Measurements from ENCODE around the gene BRD4.

BRD4 gene

GRCh38 chr19:15249528-15249874 is 82.8 kb downstream of the BRD4 start:
- Histone ChIP-seq H3K27me3 (ENCODE audit: control insufficient read depth, low read length) (no peaks in the 10 kb centered on the region), H3K4me1 (ENCODE audit: control insufficient read depth, low read length) (no peaks in the 10 kb centered on the region), H3K9me2 (replicated peaks; ENCODE audit: control insufficient read depth, low read length) (no peaks in the 10 kb centered on the region), H4K20me1 (ENCODE audit: control insufficient read depth, insufficient read depth, low read depth, low read length) (peaks cover 3% of the 10 kb centered on the region; the same call in 1 of the 2 replicates), H3K9me3 (ENCODE audit: control insufficient read depth, insufficient read depth, low read length) (no peaks in the 10 kb centered on the region), H3F3A (ENCODE audit: control insufficient read depth, insufficient read depth) (no peaks in the 10 kb centered on the region), H3K4me3 (ENCODE audit: low read length) (no peak overlapping the region), H3K4me2 (ENCODE audit: low read length) (no peak overlapping the region), H3K79me2 (ENCODE audit: control insufficient read depth, low read length) (peaks cover 10% of the 10 kb centered on the region), H3K27ac (ENCODE audit: low read depth, low read length) (no peak overlapping the region), H3K36me3 (ENCODE audit: control insufficient read depth, low read length) (peaks cover 83% of the 10 kb centered on the region)
- no peak for TF ChIP-seq EZH2phosphoT487 (IDR thresholded peaks at IDR 0.05; ENCODE audit: borderline replicate concordance, low read length)
- TF ChIP-seq CTCF (IDR thresholded peaks at IDR 0.05; ENCODE audit: low read depth, low read length, poor library complexity, severe bottlenecking) = no peak

- Histone ChIP-seq H4K20me1 (ENCODE audit: control insufficient read depth, insufficient read depth, low read depth, low read length) (peaks cover 3% of the 10 kb centered on the region; the same call in 1 of the 2 replicates), H3K4me2 (ENCODE audit: low read length) (no peak overlapping the region), H3K4me3 (ENCODE audit: low read length) (no peak overlapping the region), H3K27me3 (ENCODE audit: control insufficient read depth, low read length) (no peaks in the 10 kb centered on the region), H3K9me3 (ENCODE audit: control insufficient read depth, insufficient read depth, low read length) (no peaks in the 10 kb centered on the region), H3K36me3 (ENCODE audit: control insufficient read depth, low read length) (peaks cover 80% of the 10 kb centered on the region), H3K27ac (ENCODE audit: low read depth, low read length) (no peak overlapping the region), H3F3A (ENCODE audit: control insufficient read depth, insufficient read depth) (no peaks in the 10 kb centered on the region), H3K9me2 (replicated peaks; ENCODE audit: control insufficient read depth, low read length) (no peaks in the 10 kb centered on the region), H3K79me2 (ENCODE audit: control insufficient read depth, low read length) (peaks cover 10% of the 10 kb centered on the region), H3K4me1 (ENCODE audit: control insufficient read depth, low read length) (no peaks in the 10 kb centered on the region)
- no peak for TF ChIP-seq CTCF (IDR thresholded peaks at IDR 0.05; ENCODE audit: low read depth, low read length, poor library complexity, severe bottlenecking)
- TF ChIP-seq EZH2phosphoT487 (IDR thresholded peaks at IDR 0.05; ENCODE audit: borderline replicate concordance, low read length) = no peak
These were observed 83.5 kb downstream of the BRD4 start for GRCh38 chr19:15248648-15249527.

GRCh38 chr19:15248106-15248505 is 84.2 kb downstream of the BRD4 start:
- Histone ChIP-seq H3K4me2 (ENCODE audit: low read length) (no peak overlapping the region), H3K36me3 (ENCODE audit: control insufficient read depth, low read length) (peaks cover 78% of the 10 kb centered on the region), H3K9me3 (ENCODE audit: control insufficient read depth, insufficient read depth, low read length) (no peaks in the 10 kb centered on the region), H3K79me2 (ENCODE audit: control insufficient read depth, low read length) (peaks cover 10% of the 10 kb centered on the region), H3K4me3 (ENCODE audit: low read length) (no peak overlapping the region), H3K9me2 (replicated peaks; ENCODE audit: control insufficient read depth, low read length) (no peaks in the 10 kb centered on the region), H3K4me1 (ENCODE audit: control insufficient read depth, low read length) (no peaks in the 10 kb centered on the region), H4K20me1 (ENCODE audit: control insufficient read depth, insufficient read depth, low read depth, low read length) (no peaks in the 10 kb centered on the region), H3K27me3 (ENCODE audit: control insufficient read depth, low read length) (no peaks in the 10 kb centered on the region), H3F3A (ENCODE audit: control insufficient read depth, insufficient read depth) (no peaks in the 10 kb centered on the region), H3K27ac (ENCODE audit: low read depth, low read length) (no peak overlapping the region)
- no peak for TF ChIP-seq CTCF (IDR thresholded peaks at IDR 0.05; ENCODE audit: low read depth, low read length, poor library complexity, severe bottlenecking)
- TF ChIP-seq EZH2phosphoT487 (IDR thresholded peaks at IDR 0.05; ENCODE audit: borderline replicate concordance, low read length) = no peak

All from DOHH2 (cell line).